HG03521 (cell line): Measurements from ENCODE around the gene SVIL.

ENCODE experiments used
- ATAC-seq: cut with Tn5 transposase; IDR thresholded peaks from one replicate; pipeline ENCODE4 v1.9.1; 2021; ENCODE audit warnings: mild to moderate bottlenecking, moderate library complexity; ENCODE audit not compliant: unreplicated experiment

Gene SVIL

GRCh38 chr10:29435809-29436501 lies 198.8 kb downstream of the SVIL start:
- ATAC-seq, result no peak

DNA sequence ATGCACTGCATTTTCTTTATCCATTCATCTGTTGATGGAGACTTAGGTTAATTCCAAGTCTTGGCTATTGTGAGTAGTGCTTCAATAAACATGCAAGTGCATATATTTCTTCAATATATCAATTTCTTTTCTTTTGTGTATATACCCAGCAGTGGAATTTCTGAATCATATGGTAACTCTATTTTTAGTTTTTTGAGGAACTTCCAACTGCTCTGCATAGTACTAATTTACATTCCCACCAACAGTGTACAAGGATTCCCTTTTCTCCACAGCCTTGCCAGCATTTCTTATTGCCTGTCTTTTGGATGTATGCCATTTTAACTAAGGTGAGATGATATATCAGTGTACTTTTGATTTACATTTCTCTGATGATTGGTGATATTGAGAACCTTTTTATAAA lies 200.7 kb downstream of the SVIL start:
- no peak for ATAC-seq

DNA sequence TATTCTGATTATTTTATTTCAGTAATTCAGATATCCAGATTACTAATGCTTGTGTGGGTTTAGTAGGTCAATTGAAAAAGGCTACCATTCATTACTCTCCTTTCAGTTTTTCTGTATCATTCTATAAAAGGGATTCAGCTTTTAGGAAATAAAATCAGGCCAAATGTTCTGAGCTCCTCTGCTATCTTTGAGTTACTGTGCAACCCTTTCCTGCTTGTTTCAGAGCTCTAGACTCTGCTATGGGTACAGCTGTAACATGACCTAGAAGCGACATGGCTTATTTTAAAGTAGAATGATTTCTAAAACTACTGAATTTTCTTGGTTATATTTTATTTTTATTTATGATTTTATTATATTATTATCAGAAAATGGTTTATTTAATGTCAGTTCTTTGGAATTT lies 203.1 kb downstream of the SVIL start:
- ATAC-seq, result no peak

DNA sequence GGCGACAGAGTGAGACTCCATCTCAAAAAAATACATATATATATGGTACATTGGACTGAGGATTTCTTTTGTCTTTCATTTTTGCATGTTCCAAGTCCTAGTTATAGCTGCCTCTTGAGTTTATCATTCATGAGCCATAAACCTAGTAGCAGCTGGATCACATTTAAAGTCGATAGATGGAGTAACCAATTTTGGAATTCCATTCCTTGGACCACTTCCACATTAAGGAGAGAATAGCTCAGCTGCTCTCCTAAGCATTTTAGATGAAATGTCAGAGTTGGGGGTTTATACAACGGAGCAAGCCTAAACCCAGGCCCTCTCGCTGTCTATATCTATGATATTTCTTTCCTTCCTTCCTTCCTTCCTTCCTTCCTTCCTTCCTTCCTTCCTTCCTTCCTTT lies 204.7 kb downstream of the SVIL start:
- ATAC-seq, result no peak

DNA sequence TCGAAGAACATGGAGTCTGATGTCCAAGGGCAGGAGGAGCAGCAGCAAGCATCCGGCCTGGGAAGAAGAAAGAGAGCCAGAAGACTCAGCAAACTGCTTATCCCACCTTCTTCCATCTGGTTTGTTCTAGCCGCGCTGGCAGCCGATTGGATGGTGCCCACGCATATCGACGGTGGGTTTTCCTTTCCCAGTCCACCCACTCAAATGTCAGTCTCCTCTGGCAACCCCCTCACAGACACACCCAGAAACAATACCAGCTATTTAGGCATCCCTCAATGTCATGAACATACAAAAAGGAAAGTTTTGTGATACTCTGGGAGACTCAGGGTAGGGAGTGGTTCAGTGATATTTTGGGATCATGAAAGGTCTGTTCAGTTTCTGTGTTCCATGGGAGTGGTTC lies 206.3 kb downstream of the SVIL start:
- ATAC-seq, result no peak

GRCh38 chr10:29427667-29428066 lies 207.1 kb downstream of the SVIL start:
- ATAC-seq, result no peak

- ATAC-seq, result no peak
Observed at GRCh38 chr10:29426420-29426819, 208.4 kb downstream of the SVIL start.

- no peak for ATAC-seq
Observed at GRCh38 chr10:29424017-29424416, 210.8 kb downstream of the SVIL start.

GRCh38 chr10:29420744-29421143 lies 214.0 kb downstream of the SVIL start:
- no peak for ATAC-seq

GRCh38 chr10:29417324-29417723 lies 217.4 kb downstream of the SVIL start:
- no peak for ATAC-seq

DNA sequence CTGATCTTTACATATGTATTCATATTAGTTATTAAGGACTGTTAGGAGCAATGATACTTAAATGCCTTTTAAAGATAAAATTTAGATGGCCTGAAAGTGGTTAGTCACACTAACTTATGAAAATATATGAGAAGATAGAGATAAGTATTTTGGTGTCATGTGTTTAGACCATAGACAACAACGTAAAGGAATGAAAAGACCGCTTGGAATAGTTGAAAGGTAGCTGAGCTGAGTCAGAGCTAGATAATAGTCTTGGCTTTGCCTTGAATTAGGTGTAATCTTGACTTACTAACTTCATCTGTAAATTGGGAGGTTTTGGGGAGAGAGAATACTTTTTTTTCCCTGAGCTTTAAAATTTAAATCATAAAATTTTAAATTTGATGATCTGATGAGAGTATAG lies 218.9 kb downstream of the SVIL start:
- ATAC-seq, result no peak

DNA sequence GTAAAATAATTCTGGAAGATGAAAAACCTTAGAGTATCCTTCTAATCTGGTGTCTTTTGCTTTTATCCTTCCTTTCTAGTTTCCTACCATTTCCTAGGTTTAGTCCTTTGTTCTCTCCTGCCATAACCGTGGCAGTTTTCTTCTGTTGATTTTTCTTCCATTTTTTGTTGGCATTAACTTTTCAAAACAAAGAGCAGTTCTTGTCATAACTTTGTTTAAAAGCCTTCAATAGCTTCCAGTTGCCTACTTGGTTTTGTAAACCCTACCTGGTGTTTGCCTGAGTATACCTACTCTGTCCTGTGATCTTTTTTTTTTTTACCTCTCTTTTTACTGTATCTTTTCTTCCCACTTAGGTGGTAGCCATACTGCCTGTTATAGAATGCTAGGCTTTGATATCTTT lies 220.3 kb downstream of the SVIL start:
- ATAC-seq, result no peak

DNA sequence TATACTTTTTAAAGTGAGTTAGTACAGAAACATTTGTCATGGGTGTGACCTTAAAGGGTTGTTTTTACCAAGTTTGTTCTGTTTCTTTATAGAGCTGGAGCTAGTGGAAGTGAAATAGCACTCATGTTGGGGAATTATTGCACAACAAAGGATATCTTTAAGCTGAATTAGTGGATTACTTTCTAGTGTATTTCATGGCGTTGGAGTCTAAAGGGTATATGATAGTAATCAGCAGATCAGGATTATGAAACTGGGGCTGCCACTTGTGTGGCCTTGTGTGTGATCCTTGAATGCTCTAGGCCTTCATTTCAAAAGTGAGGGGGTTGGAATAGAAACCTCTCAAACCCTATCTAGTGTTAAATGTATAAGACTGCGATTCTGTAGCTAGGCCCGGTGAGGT lies 222.3 kb downstream of the SVIL start:
- ATAC-seq, result no peak

GRCh38 chr10:29411666-29412315 lies 223.0 kb downstream of the SVIL start:
- ATAC-seq, result no peak

GRCh38 chr10:29409241-29410054 lies 225.3 kb downstream of the SVIL start:
- peak; percentile 66 for ATAC-seq

DNA sequence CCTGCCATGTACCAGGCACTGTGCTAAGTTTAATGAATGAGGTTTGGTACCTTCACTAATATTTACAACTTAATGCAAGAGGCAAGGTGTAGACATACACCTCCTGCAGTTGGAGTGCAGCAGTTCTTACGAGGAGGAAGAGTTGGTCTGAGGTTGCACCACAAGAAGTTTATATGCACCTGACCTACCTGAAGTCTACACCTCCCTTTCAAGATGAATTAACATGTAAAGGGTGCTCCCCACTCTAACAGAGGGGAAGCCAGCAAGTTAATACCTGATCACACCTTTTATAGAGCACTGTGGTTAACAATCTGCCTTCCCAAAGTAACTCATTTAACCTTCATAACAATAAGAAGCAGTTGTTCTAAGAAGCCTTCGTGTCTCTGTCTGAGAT lies 225.9 kb downstream of the SVIL start:
- no peak for ATAC-seq
